Loucy (cell line): ENCODE results near the gene GFRA3.

Experiments
- H2AFZ ChIP-seq: fragments of 200-600 bp; sonication (generic); 2 replicates; pipeline ENCODE4 v1.6.0; 2016; ENCODE audit warnings: antibody characterized with exemption, mild to moderate bottlenecking, low read length, moderate library complexity
- H3F3A ChIP-seq: fragments of 200-600 bp; 2 replicates; pipeline ENCODE4 v1.6.0; 2016; ENCODE audit warnings: antibody characterized with exemption, low read depth, mild to moderate bottlenecking
- H3K27me3 ChIP-seq: fragments of 200-600 bp; sonication (generic); 2 replicates; pipeline ENCODE4 v1.6.1; 2014; ENCODE audit warnings: low read length, mild to moderate bottlenecking; ENCODE audit not compliant: insufficient read depth, poor library complexity, severe bottlenecking
- H3K36me3 ChIP-seq: fragments of 200-600 bp; sonication (generic); 2 replicates; pipeline ENCODE4 v1.6.1; 2016; ENCODE audit warnings: low read length; ENCODE audit not compliant: insufficient read depth
- H3K4me1 ChIP-seq: fragments of 200-600 bp; sonication (generic); 2 replicates; pipeline ENCODE4 v1.5.1; 2014; ENCODE audit warnings: low read length, mild to moderate bottlenecking; ENCODE audit not compliant: insufficient read depth, poor library complexity, severe bottlenecking
- H3K4me2 ChIP-seq: fragments of 200-600 bp; sonication (generic); 2 replicates; pipeline ENCODE4 v1.6.0; 2014; ENCODE audit warnings: antibody characterized with exemption, low read length, low read depth, mild to moderate bottlenecking; ENCODE audit not compliant: poor library complexity, severe bottlenecking
- H3K4me3 ChIP-seq: fragments of 200-600 bp; sonication (generic); 2 replicates; pipeline ENCODE4 v1.5.1; 2014; ENCODE audit warnings: low read length, mild to moderate bottlenecking, mixed read lengths; ENCODE audit not compliant: poor library complexity, severe bottlenecking
- H3K79me2 ChIP-seq: fragments of 200-600 bp; sonication (generic); 2 replicates; pipeline ENCODE4 v1.6.1; 2014; ENCODE audit warnings: low read length; ENCODE audit not compliant: insufficient read depth
- H3K9ac ChIP-seq: fragments of 200-600 bp; sonication (generic); 2 replicates; pipeline ENCODE4 v1.6.0; 2014; ENCODE audit warnings: mild to moderate bottlenecking, low read depth, low read length, moderate library complexity; ENCODE audit not compliant: poor library complexity, severe bottlenecking
- H3K9me2 ChIP-seq: fragments of 200-600 bp; sonication (generic); replicated peaks from 2 replicates; pipeline ENCODE4 v1.6.1; 2016; ENCODE audit warnings: low read depth, low read length, mixed read lengths
- H3K9me3 ChIP-seq: fragments of 200-600 bp; sonication (generic); 2 replicates; pipeline ENCODE4 v1.6.1; 2014; ENCODE audit warnings: mild to moderate bottlenecking, antibody characterized with exemption, low read length, low read depth; ENCODE audit not compliant: insufficient read depth
- H4K20me1 ChIP-seq: fragments of 200-600 bp; sonication (generic); 2 replicates; pipeline ENCODE4 v1.6.0; 2014; ENCODE audit warnings: antibody characterized with exemption, low read length, mild to moderate bottlenecking; ENCODE audit not compliant: insufficient read depth, poor library complexity, severe bottlenecking
- EZH2phosphoT487 ChIP-seq: fragments of 200-600 bp; IDR thresholded peaks from 2 replicates; pipeline ENCODE4 v1.6.1; 2018; ENCODE audit warnings: antibody characterized with exemption, mild to moderate bottlenecking, moderate library complexity, borderline replicate concordance
- TF ChIP-seq, protein P1 (sequence below): fragments of 200-600 bp; sonication (generic); conservative IDR thresholded peaks from 2 replicates; pipeline ENCODE4 v1.5.1; 2014; ENCODE audit warnings: mild to moderate bottlenecking, antibody characterized with exemption, low read length

The GFRA3 gene

GRCh38 chr5:138276402-138277054 lies 2.1 kb upstream of the GFRA3 start:
- Histone ChIP-seq H3F3A (no peaks in the 10 kb centered on the region), H3K4me2 (no peak overlapping the region)
- TF ChIP-seq EZH2phosphoT487 = no peak
- TF ChIP-seq, protein P1, sequence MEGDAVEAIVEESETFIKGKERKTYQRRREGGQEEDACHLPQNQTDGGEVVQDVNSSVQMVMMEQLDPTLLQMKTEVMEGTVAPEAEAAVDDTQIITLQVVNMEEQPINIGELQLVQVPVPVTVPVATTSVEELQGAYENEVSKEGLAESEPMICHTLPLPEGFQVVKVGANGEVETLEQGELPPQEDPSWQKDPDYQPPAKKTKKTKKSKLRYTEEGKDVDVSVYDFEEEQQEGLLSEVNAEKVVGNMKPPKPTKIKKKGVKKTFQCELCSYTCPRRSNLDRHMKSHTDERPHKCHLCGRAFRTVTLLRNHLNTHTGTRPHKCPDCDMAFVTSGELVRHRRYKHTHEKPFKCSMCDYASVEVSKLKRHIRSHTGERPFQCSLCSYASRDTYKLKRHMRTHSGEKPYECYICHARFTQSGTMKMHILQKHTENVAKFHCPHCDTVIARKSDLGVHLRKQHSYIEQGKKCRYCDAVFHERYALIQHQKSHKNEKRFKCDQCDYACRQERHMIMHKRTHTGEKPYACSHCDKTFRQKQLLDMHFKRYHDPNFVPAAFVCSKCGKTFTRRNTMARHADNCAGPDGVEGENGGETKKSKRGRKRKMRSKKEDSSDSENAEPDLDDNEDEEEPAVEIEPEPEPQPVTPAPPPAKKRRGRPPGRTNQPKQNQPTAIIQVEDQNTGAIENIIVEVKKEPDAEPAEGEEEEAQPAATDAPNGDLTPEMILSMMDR = peak; percentile 35; the same call in 1 of the 2 replicates

GRCh38 chr5:138275895-138276294 lies 1.5 kb upstream of the GFRA3 start:
- Histone ChIP-seq H3K4me3 (no peak overlapping the region), H4K20me1 (no peaks in the 10 kb centered on the region), H3F3A (no peaks in the 10 kb centered on the region), H3K36me3 (no peaks in the 10 kb centered on the region), H3K9me3 (no peaks in the 10 kb centered on the region), H3K9me2 (no peaks in the 10 kb centered on the region), H3K27me3 (no peaks in the 10 kb centered on the region), H3K4me2 (no peak overlapping the region), H2AFZ (no peak overlapping the region), H3K4me1 (peaks cover 12% of the 10 kb centered on the region), H3K9ac (no peak overlapping the region), H3K79me2 (no peaks in the 10 kb centered on the region)
- TF ChIP-seq EZH2phosphoT487 = no peak
- TF ChIP-seq, protein P1 = no peak

More at GRCh38 chr5:138276402-138277054, 2.1 kb upstream of the GFRA3 start:
- Histone ChIP-seq H3K36me3 (no peaks in the 10 kb centered on the region), H2AFZ (no peak overlapping the region), H3K27me3 (no peaks in the 10 kb centered on the region), H3K9ac (no peak overlapping the region), H3K4me1 (peaks cover 12% of the 10 kb centered on the region), H3K79me2 (no peaks in the 10 kb centered on the region), H4K20me1 (no peaks in the 10 kb centered on the region), H3K4me3 (no peak overlapping the region), H3K9me3 (no peaks in the 10 kb centered on the region), H3K9me2 (no peaks in the 10 kb centered on the region)

GRCh38 chr5:138275379-138275782 lies 960 bp upstream of the GFRA3 start:
- Histone ChIP-seq H3K27me3 (no peaks in the 10 kb centered on the region), H3K9ac (no peak overlapping the region), H3K9me3 (no peaks in the 10 kb centered on the region), H3K4me1 (peaks cover 12% of the 10 kb centered on the region), H2AFZ (no peak overlapping the region), H3K4me3 (no peak overlapping the region), H3K36me3 (no peaks in the 10 kb centered on the region), H3K4me2 (no peak overlapping the region), H3K79me2 (no peaks in the 10 kb centered on the region), H3K9me2 (no peaks in the 10 kb centered on the region), H3F3A (no peaks in the 10 kb centered on the region), H4K20me1 (no peaks in the 10 kb centered on the region)
- TF ChIP-seq, protein P1 = peak; percentile 36; the same call in 1 of the 2 replicates
- TF ChIP-seq EZH2phosphoT487 = no peak
